Measurements from ENCODE around the gene ORAI2. TPM values are rescaled to one million over a fixed set of nuclear protein-coding genes. Genes with fewer than 3 reads are reported as not detected.

ORAI2 gene
- 45.4 TPM for total RNA-seq

DNA sequence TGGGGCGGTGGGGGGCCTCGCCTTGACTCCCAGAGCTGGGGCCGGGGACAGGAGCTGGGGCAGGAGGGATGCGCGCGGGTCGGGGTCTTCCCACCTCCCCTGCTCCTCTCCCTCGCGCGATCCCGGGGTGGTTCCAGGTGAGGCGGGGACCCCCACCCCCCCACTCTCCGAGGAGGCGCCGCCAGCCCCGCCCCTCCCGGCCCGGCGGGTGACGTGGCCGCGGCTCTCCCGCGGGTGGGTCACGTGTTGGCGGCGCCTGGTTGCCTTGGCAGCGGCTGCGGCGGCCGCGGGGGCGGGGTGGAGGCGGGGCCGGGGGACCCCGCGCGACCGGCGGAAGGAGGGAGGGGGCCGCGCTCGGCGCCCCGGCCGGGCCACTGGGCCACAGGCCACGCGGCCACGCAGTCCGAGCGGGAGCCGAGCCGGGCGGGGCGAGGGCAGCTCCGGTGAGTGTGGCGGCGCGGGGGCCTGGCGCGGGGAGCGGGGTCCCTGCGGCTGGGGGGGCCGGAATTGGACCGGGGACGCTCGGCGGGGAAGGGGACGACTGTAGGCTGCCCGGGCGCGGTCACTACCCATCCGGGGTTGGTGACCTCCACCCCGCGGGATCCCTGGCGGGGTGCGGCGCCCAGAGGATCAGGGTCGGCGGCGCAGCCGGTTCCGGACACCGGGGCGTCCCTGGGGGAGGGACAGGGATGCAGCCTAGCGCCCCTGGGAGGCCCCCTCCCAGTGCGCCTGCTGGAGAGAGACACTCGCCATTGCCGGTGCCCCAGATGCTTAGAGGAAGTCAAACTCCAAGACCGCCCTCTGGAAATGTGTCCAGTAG is at the start of gene ORAI2:
Gene ORAI2 (plus strand): TSS at position 357 of the 820 bp plus-strand sequence. CDS start 5,382 bp downstream, outside the sequence.

GRCh38 chr7:102395873-102396709 is 37.3 kb upstream of the ORAI2 start, which contains the start of gene PRKRIP1:
PRKRIP1 (plus strand) TSS chr7:102396363; CDS start chr7:102396412, 49 bp downstream.

DNA sequence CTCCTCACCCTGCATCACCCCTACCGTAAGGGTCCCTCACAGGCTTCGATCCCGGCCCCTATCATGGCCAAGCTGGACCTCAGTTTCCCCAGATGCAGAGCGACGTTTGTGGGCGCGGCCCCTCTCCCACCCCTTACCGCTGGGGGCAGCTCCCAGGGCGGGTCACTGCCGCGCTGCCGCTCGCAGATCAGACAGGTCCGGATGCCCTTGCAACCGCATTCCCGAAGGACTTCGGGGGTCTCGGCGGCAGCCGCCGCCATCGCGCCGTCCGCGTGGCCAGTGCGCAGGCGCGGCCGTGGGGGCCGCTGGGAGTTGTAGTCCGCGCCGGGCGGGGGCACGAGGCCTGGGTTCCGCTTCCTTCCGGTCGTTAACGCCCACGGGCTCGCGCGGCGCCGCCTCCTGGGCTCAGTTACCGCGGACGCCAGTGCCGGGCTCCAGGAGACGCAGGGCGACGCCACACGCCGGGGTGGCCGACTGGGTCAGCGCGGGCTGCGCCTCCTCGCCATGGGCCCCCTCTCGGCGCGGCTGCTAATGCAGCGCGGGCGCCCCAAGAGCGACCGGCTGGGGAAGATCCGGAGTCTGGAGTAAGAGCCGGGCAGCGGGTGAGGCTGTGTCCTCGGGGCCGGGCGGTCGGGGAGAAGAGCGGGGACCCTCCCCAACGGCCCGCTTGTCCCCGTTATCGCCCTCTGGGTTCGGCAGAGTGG is 31.4 kb downstream of the ORAI2 start, which contains the start of the genes ALKBH4 and LRWD1:
Gene ALKBH4 (minus strand): TSS at position 287 of the 704 bp plus-strand sequence. CDS start 27 bp downstream, at position 260.
Gene LRWD1 (plus strand): TSS at position 408 of the 704 bp plus-strand sequence. CDS start 97 bp downstream, at position 505.

DNA sequence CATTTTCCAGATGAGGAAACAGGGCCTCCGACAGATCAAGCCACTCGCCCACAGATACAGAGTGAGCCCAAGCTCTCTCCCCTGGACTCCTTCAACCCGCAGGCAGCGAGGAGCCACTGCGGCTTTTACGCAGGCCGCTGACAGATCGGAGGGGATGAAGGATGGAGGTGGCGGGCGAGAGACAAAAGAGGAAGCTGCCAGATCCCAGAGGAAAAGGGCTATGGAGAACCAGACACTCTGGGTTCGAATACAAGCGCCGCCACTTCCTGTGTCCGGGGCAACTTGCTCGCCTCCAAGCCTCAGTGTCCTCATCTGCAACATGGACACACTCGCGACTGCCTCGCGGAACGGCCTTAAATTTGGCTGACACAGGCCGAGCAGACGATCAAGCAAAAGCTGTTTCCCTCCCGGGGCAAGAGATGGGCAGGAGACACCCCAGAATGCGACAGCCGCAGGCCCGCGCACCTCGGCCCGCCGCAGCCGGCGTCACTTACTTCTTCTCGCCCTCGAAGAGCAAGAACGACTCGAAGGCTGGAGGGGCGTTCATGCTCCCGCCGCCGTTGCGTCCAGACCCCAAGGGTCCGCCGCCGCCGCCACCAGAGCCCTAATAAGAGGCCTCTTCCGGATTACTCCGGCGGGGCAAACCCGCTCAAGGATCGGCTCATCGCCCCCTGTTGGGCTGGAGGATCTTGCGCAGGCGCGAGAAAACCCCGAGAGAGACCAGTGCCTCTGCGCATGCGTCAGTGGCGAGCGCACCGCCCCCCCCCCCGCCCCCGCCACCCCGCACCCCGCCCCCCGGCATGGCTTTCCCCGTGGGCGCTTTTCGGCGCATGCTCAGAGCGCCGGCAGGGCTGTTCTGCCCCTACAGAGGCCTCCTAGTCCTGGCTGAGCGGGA is 45.2 kb downstream of the ORAI2 start, which contains the start of gene POLR2J:
Gene POLR2J (minus strand): TSS at position 609 of the 895 bp plus-strand sequence. CDS start 62 bp downstream, at position 547.

Small RNAs within 50 kb of the gene (small RNA-seq; reads per million reads assigned to genes)
- gene MIR548O: not detected

Other genes starting within 250 kb of the ORAI2 start
- 10.8 TPM for gene SH2B2, start 146.7 kb upstream of the ORAI2 start, total RNA-seq
- not detected for gene SPDYE6, start 77.1 kb upstream of the ORAI2 start, total RNA-seq
- 21.2 TPM for gene PRKRIP1, start 37.2 kb upstream of the ORAI2 start, total RNA-seq
- 13.6 TPM for gene ALKBH4, start 31.3 kb downstream of the ORAI2 start, total RNA-seq
- 44.5 TPM for gene LRWD1, start 31.4 kb downstream of the ORAI2 start, total RNA-seq
- gene POLR2J, start 45.3 kb downstream of the ORAI2 start, total RNA-seq: 13.1 TPM
- 17.1 TPM for gene RASA4B, start 84.2 kb downstream of the ORAI2 start, total RNA-seq
- 2.8 TPM for gene UPK3BL2, start 110.1 kb downstream of the ORAI2 start, total RNA-seq
- gene SPDYE2, start 117.7 kb downstream of the ORAI2 start, total RNA-seq: 0.23 TPM
- gene POLR2J3, start 139.0 kb downstream of the ORAI2 start, total RNA-seq: 34.4 TPM
- 56.5 TPM for gene RASA4, start 183.2 kb downstream of the ORAI2 start, total RNA-seq
- gene UPK3BL1, start 209.2 kb downstream of the ORAI2 start, total RNA-seq: 28.8 TPM
- gene SPDYE2B, start 216.7 kb downstream of the ORAI2 start, total RNA-seq: not detected
- 5.3 TPM for gene POLR2J2, start 238.1 kb downstream of the ORAI2 start, total RNA-seq